ENCODE data around the gene FRMPD2. TPM values are rescaled to one million over a fixed set of nuclear protein-coding genes. Genes with fewer than 3 reads are reported as not detected.

FRMPD2 gene
- total RNA-seq, 1 experiment from 2014 or later: 0.44 TPM

DNA sequence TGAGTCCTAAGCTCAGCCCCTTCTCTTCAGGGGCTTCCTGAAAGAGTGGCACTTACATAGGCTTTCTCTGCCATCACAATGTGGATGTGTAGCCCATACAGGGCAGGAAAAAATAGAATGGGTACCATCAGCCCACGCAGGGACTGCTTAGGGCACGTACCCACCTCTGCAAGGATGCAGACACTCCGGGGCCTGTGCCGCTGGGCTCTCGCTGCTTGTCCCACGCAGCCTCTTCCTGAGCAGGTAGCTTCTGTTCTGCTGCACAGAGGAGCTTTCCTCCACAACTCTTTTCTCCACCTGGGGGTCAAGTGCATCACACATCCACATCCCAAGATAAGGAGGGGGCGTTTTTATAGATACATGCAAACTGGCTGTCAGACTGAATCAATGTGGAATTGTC, 34.3 kb downstream of the FRMPD2 start:
- Mint-ChIP-seq H3K27ac (peak overlapping the region in 1 of 3 experiments; percentile 41; a peak in 1 of 7 replicates), H3K4me3 (no peak overlapping the region), H3K9me3 (no peaks in the 10 kb centered on the region), H3K27me3 (ENCODE audit: low read depth) (no peaks in the 10 kb centered on the region), H3K36me3 (ENCODE audit: insufficient read depth in 1 of 3, low read depth in 3 of 3) (no peaks in the 10 kb centered on the region), H3K4me1 (peaks cover 21 to 29% of the 10 kb centered on the region in 2 experiments)
- no peaks in the 10 kb centered on the region for H4K20me1 ChIP-seq (ENCODE audit: control insufficient read depth, insufficient read depth, insufficient read length)
- no peaks in the 10 kb centered on the region for H3K9me3 ChIP-seq (ENCODE audit: control insufficient read depth, low read depth, low read length)
- H4K5ac ChIP-seq (ENCODE audit: insufficient read length, low read depth, low read length): no peak overlapping the region
- H3K56ac ChIP-seq (ENCODE audit: insufficient read length, low read depth, low read length): no peak overlapping the region
- no peak overlapping the region for H3K9ac ChIP-seq (ENCODE audit: extremely low read depth, insufficient read length, low read length)
- TF ChIP-seq, protein P1, sequence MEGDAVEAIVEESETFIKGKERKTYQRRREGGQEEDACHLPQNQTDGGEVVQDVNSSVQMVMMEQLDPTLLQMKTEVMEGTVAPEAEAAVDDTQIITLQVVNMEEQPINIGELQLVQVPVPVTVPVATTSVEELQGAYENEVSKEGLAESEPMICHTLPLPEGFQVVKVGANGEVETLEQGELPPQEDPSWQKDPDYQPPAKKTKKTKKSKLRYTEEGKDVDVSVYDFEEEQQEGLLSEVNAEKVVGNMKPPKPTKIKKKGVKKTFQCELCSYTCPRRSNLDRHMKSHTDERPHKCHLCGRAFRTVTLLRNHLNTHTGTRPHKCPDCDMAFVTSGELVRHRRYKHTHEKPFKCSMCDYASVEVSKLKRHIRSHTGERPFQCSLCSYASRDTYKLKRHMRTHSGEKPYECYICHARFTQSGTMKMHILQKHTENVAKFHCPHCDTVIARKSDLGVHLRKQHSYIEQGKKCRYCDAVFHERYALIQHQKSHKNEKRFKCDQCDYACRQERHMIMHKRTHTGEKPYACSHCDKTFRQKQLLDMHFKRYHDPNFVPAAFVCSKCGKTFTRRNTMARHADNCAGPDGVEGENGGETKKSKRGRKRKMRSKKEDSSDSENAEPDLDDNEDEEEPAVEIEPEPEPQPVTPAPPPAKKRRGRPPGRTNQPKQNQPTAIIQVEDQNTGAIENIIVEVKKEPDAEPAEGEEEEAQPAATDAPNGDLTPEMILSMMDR (conservative IDR thresholded peaks at IDR 0.05): no peak
- H2BK120ac ChIP-seq (ENCODE audit: low read depth, low read length, poor library complexity, severe bottlenecking): no peak overlapping the region
- no peaks in the 10 kb centered on the region for H3K79me1 ChIP-seq (ENCODE audit: insufficient read depth, low read depth, low read length, poor library complexity, severe bottlenecking)
- H3K23me2 ChIP-seq (ENCODE audit: insufficient read length, low read depth, low read length, poor library complexity, severe bottlenecking): no peaks in the 10 kb centered on the region
- peak; percentile 5 for DNase-seq
- H2AFZ ChIP-seq (ENCODE audit: low read length): no peak overlapping the region
- no peak overlapping the region for H3K14ac ChIP-seq (ENCODE audit: insufficient read depth, low read length)
- H3K4ac ChIP-seq (ENCODE audit: low read depth, low read length): no peak overlapping the region
- H3K79me2 ChIP-seq (ENCODE audit: insufficient read depth, low read length): no peaks in the 10 kb centered on the region
- H3T11ph ChIP-seq (ENCODE audit: low read length): no peak overlapping the region
- peaks cover 5% of the 10 kb centered on the region; the same call in 1 of the 2 replicates for H3K4me1 ChIP-seq (ENCODE audit: insufficient read depth, low read length)
- no CpG with 5 or more reads among the region's 7 CpGs for WGBS (ENCODE audit: extremely low coverage, insufficient read length, low lambda C conversion rate)
- no peak overlapping the region for H3K27ac ChIP-seq (ENCODE audit: insufficient read length, low read depth, low read length)
- H2BK20ac ChIP-seq (ENCODE audit: low read depth, low read length, poor library complexity, severe bottlenecking): no peak overlapping the region
- H3K27me3 ChIP-seq (ENCODE audit: insufficient read depth, low read length): no peaks in the 10 kb centered on the region
- no peak overlapping the region for H2BK12ac ChIP-seq (ENCODE audit: insufficient read length, low read depth, low read length)
- H3K18ac ChIP-seq (ENCODE audit: insufficient read length, low read depth, low read length): no peak overlapping the region
- no peak overlapping the region for H2BK5ac ChIP-seq (ENCODE audit: insufficient read length, low read length)
- no peak overlapping the region for H3K4me2 ChIP-seq (ENCODE audit: insufficient read depth, insufficient read length, low read length)
- no peak overlapping the region for H2BK15ac ChIP-seq (ENCODE audit: low read depth, low read length)
- H4K91ac ChIP-seq (ENCODE audit: insufficient read length, low read depth, low read length): no peak overlapping the region
- H2AK5ac ChIP-seq (ENCODE audit: insufficient read length, low read length): no peak overlapping the region
- H3K23ac ChIP-seq (ENCODE audit: insufficient read length, low read depth, low read length): no peak overlapping the region
- no peak overlapping the region for H4K8ac ChIP-seq (replicated peaks; ENCODE audit: insufficient read length, low read depth, low read length)

All from H9 (cell line).